MCF 10A (cell line): ENCODE results near the gene GRIP1. TPM values are rescaled to one million over a fixed set of nuclear protein-coding genes. Genes with fewer than 3 reads are reported as not detected.

Source experiments
- BruUV-seq: library from RNA; stranded (reverse); fragments of 400-500 nt; replicated peaks from 2 replicates; lab custom pipeline; 2021; lab: Mats Ljungman, UMichigan
- CTCF ChIA-PET: fragments of 300-600 bp; sonication (Branson Sonifier 250); formaldehyde crosslinking; extraction: SDS; loops from one replicate; lab custom pipeline; 2021; ENCODE audit warnings: antibody characterized with exemption, inconsistent platforms; lab: Yijun Ruan, JAX
- POLR2A ChIA-PET: fragments of 300-600, 350-650 bp; sonication (Branson Sonifier 250); formaldehyde crosslinking; extraction: SDS; loops from one replicate; lab custom pipeline; 2020; ENCODE audit warnings: antibody characterized with exemption, inconsistent platforms; lab: Yijun Ruan, JAX
- DNase-seq: peaks from one replicate; pipeline ENCODE4 v3.0.0-alpha.2; 2018; ENCODE audit not compliant: unreplicated experiment
- H3K27ac Mint-ChIP-seq: one replicate; pipeline ENCODE4 v1.8.0; 2022; ENCODE audit warnings: mild to moderate bottlenecking, low read depth, mixed read lengths; ENCODE audit not compliant: unreplicated experiment
- H3K27me3 Mint-ChIP-seq: one replicate; pipeline ENCODE4 v1.8.0; 2022; ENCODE audit warnings: mixed read lengths; ENCODE audit not compliant: insufficient read depth, unreplicated experiment
- H3K36me3 Mint-ChIP-seq: one replicate; pipeline ENCODE4 v1.8.0; 2022; ENCODE audit warnings: mild to moderate bottlenecking, moderate library complexity, mixed read lengths; ENCODE audit not compliant: insufficient read depth, unreplicated experiment
- H3K4me1 Mint-ChIP-seq: one replicate; pipeline ENCODE4 v1.8.0; 2022; ENCODE audit warnings: mixed read lengths; ENCODE audit not compliant: insufficient read depth, unreplicated experiment
- H3K4me3 Mint-ChIP-seq: one replicate; pipeline ENCODE4 v1.8.0; 2022; ENCODE audit warnings: mild to moderate bottlenecking, moderate library complexity, mixed read lengths; ENCODE audit not compliant: unreplicated experiment
- H3K9me3 Mint-ChIP-seq: one replicate; pipeline ENCODE4 v1.8.0; 2022; ENCODE audit warnings: mixed read lengths; ENCODE audit not compliant: unreplicated experiment
- CTCF ChIP-seq: fragments of 200-600 bp; IDR thresholded peaks from one replicate; pipeline ENCODE4 v1.8.0; 2022; ENCODE audit warnings: antibody characterized with exemption, mild to moderate bottlenecking; ENCODE audit not compliant: unreplicated experiment
- intact Hi-C: fragments of 100-400 bp; cut with micrococcal nuclease; formaldehyde crosslinking; loops from 2 replicates; pipeline ENCODE4 v1.14.1; 2022
- total RNA-seq: library from RNA; stranded (reverse); gene quantifications from 2 replicates; pipeline ENCODE4 v1.2.3, GENCODE V29; 2022

The GRIP1 gene
- total RNA-seq, 1 experiment from 2014 or later, result 8.2 TPM

- no peak overlapping the region for H3K27ac Mint-ChIP-seq
- no peaks in the 10 kb centered on the region for H3K27me3 Mint-ChIP-seq
- H3K36me3 Mint-ChIP-seq, result no peaks in the 10 kb centered on the region
- no peak overlapping the region for H3K4me3 Mint-ChIP-seq
- ChIA-PET POLR2A (interaction anchor here (0.6 kb wide), 2 partner anchors 201 to 286 kb away, joined by 3 read pairs; no protein-coding TSS in a partner anchor), CTCF (interaction anchor here (0.6 to 1.2 kb wide), 2 partner anchors 123 to 1259 kb away, joined by 3 to 4 read pairs; no protein-coding TSS in a partner anchor)
- TF ChIP-seq CTCF, result no peak
- H3K4me1 Mint-ChIP-seq, result no peaks in the 10 kb centered on the region
- H3K9me3 Mint-ChIP-seq, result no peaks in the 10 kb centered on the region
- DNase-seq, result no peak
- intact Hi-C loops, result no loop called here
- BruUV-seq, result no TSS peak
Measured at GRCh38 chr12:66393890-66394289, 285.0 kb downstream of the GRIP1 start.

GRCh38 chr12:66392266-66392915 is 286.5 kb downstream of the GRIP1 start:
- no TSS peak for BruUV-seq
- ChIA-PET CTCF (interaction anchor here (1.2 kb wide), 1 partner anchor 17 kb away, joined by 3 read pairs; no protein-coding TSS in a partner anchor), POLR2A (no interaction called here)
- H3K4me1 Mint-ChIP-seq, result no peaks in the 10 kb centered on the region
- peaks cover 4% of the 10 kb centered on the region for H3K9me3 Mint-ChIP-seq
- DNase-seq, result no peak
- no peaks in the 10 kb centered on the region for H3K27me3 Mint-ChIP-seq
- H3K4me3 Mint-ChIP-seq, result no peak overlapping the region
- H3K36me3 Mint-ChIP-seq, result no peaks in the 10 kb centered on the region
- intact Hi-C loops, result no loop called here
- TF ChIP-seq CTCF, result no peak
- no peak overlapping the region for H3K27ac Mint-ChIP-seq

GRCh38 chr12:66388517-66388916 is 290.4 kb downstream of the GRIP1 start:
- Mint-ChIP-seq H3K9me3 (peaks cover 7% of the 10 kb centered on the region), H3K4me1 (no peaks in the 10 kb centered on the region), H3K27ac (no peak overlapping the region), H3K36me3 (no peaks in the 10 kb centered on the region), H3K27me3 (no peaks in the 10 kb centered on the region), H3K4me3 (no peak overlapping the region)
- POLR2A ChIA-PET, result no interaction called here
- CTCF ChIA-PET, result interaction anchor here (0.6 to 2.5 kb wide), 2 partner anchors 20 to 37 kb away, joined by 3 to 9 read pairs; no protein-coding TSS in a partner anchor
- no peak for DNase-seq
- TF ChIP-seq CTCF, result no peak
- no TSS peak for BruUV-seq
- intact Hi-C loops, result no loop called here

- no peak for DNase-seq
- Mint-ChIP-seq H3K9me3 (peaks cover 7% of the 10 kb centered on the region), H3K4me3 (no peak overlapping the region), H3K4me1 (no peaks in the 10 kb centered on the region), H3K36me3 (no peaks in the 10 kb centered on the region), H3K27me3 (no peaks in the 10 kb centered on the region), H3K27ac (no peak overlapping the region)
- intact Hi-C loops, result no loop called here
- CTCF ChIA-PET, result interaction anchor here (2.5 kb wide), 1 partner anchor 22 kb away, joined by 9 read pairs; no protein-coding TSS in a partner anchor
- no TSS peak for BruUV-seq
- POLR2A ChIA-PET, result no interaction called here
- TF ChIP-seq CTCF, result no peak
Measured at GRCh38 chr12:66387117-66387516, 291.8 kb downstream of the GRIP1 start.
